H1 (cell line): ENCODE results near the gene ZNF687.

ENCODE experiments used
- GABPA ChIP-seq: IDR thresholded peaks from 2 replicates; pipeline ENCODE4 v1.6.1; 2011; ENCODE audit warnings: mild to moderate bottlenecking, low read length, moderate library complexity, borderline replicate concordance; ENCODE audit not compliant: insufficient read depth
- HDAC6 ChIP-seq: IDR thresholded peaks from one replicate; pipeline ENCODE4 v1.7.1; 2012; ENCODE audit warnings: low read depth, mild to moderate bottlenecking, inconsistent platforms, low read length, moderate library complexity
- JUND ChIP-seq: IDR thresholded peaks from 2 replicates; pipeline ENCODE4 v1.6.1; 2011; ENCODE audit warnings: mild to moderate bottlenecking, improper control_type of control experiment, low read length
- NRF1 ChIP-seq: IDR thresholded peaks from 2 replicates; pipeline ENCODE4 v1.6.1; 2011; ENCODE audit warnings: mild to moderate bottlenecking, low read depth, low read length, improper control_type of control experiment
- POLR2A ChIP-seq, 2 experiments: IDR thresholded peaks; 1 replicate in 1 of 2; 2 replicates in 1 of 2; pipeline ENCODE4 v1.6.1; 2011; ENCODE audit warnings: low read depth in 2 of 2, low read length in 2 of 2, mild to moderate bottlenecking in 2 of 2; ENCODE audit errors: control extremely low read depth in 1 of 2
- TEAD4 ChIP-seq: IDR thresholded peaks from 2 replicates; pipeline ENCODE4 v1.6.1; 2012; ENCODE audit warnings: low read depth, low read length, inconsistent platforms, mixed read lengths
- ZNF274 ChIP-seq: IDR thresholded peaks from 2 replicates; pipeline ENCODE4 v1.7.0; 2012; ENCODE audit warnings: low read length, borderline replicate concordance; ENCODE audit errors: extremely low read depth
- TF ChIP-seq, protein P1 (sequence below), 3 experiments: IDR thresholded peaks; 1 replicate in 2 of 3; 2 replicates in 1 of 3; pipeline versions ENCODE4 v1.5.1 to v1.6.1; 2011; ENCODE audit warnings: low read length in 3 of 3, mild to moderate bottlenecking in 3 of 3, inconsistent platforms in 2 of 3, low read depth in 1 of 3, moderate library complexity in 1 of 3; ENCODE audit not compliant: insufficient read depth in 1 of 3; ENCODE audit errors: control extremely low read depth in 1 of 3
- TF ChIP-seq, protein P2 (sequence below): IDR thresholded peaks from 2 replicates; pipeline ENCODE4 v1.6.1; 2011; ENCODE audit warnings: low read depth, mild to moderate bottlenecking, low read length; ENCODE audit not compliant: insufficient read depth

DNA sequence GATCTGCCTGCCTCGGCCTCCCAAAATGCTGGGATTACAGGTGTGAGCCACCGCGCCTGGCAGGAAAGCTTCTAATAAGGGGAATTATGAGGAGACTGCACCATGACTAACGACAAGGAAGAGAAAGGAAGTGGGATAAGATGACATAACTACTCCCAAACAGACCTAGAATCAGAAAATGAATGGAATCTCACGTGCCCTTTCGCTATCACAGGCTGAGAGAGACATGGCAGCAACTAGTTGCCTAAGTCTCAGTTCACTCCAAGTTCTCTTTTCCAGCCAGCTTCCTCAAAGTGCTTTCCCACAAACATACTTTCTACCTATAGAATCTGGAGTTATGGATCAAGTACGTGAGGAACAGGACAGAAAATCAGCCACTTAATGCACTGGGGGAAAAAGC, 43.1 kb downstream of the ZNF687 start:
- TF ChIP-seq, protein P1, sequence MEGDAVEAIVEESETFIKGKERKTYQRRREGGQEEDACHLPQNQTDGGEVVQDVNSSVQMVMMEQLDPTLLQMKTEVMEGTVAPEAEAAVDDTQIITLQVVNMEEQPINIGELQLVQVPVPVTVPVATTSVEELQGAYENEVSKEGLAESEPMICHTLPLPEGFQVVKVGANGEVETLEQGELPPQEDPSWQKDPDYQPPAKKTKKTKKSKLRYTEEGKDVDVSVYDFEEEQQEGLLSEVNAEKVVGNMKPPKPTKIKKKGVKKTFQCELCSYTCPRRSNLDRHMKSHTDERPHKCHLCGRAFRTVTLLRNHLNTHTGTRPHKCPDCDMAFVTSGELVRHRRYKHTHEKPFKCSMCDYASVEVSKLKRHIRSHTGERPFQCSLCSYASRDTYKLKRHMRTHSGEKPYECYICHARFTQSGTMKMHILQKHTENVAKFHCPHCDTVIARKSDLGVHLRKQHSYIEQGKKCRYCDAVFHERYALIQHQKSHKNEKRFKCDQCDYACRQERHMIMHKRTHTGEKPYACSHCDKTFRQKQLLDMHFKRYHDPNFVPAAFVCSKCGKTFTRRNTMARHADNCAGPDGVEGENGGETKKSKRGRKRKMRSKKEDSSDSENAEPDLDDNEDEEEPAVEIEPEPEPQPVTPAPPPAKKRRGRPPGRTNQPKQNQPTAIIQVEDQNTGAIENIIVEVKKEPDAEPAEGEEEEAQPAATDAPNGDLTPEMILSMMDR (IDR thresholded peaks at IDR 0.05; ENCODE audit: control extremely low read depth in 1 of 3, insufficient read depth in 1 of 3, low read depth in 1 of 3, low read length in 3 of 3): no peak
- TF ChIP-seq JUND (no peak), NRF1 (no peak), TEAD4 (no peak), HDAC6 (no peak), GABPA (no peak), POLR2A (IDR thresholded peaks at IDR 0.05; ENCODE audit: control extremely low read depth in 1 of 2, low read depth in 2 of 2, low read length in 2 of 2) (no peak), ZNF274 (no peak)
- TF ChIP-seq, protein P2, sequence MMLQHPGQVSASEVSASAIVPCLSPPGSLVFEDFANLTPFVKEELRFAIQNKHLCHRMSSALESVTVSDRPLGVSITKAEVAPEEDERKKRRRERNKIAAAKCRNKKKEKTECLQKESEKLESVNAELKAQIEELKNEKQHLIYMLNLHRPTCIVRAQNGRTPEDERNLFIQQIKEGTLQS: no peak
